ENCODE measurements around the gene MEA1. TPM values are rescaled to one million over a fixed set of nuclear protein-coding genes. Genes with fewer than 3 reads are reported as not detected.

Gene MEA1
- total and polyA plus RNA-seq, 9 donors: 48.2 to 95.1 (median 63.2) TPM

GRCh38 chr6:42968783-42969182 is 45.0 kb downstream of the MEA1 start:
- H3K4me1 ChIP-seq (ENCODE audit: insufficient read depth): no peaks in the 10 kb centered on the region
- H3K9me3 ChIP-seq: no peaks in the 10 kb centered on the region
- intact Hi-C loops (cut with DNase I): loop anchor here in 1 of 4 donors (10.0 kb wide), 1 partner anchor 54 kb away; the partner anchor contains the start of gene PTCRA
- H3K36me3 ChIP-seq: peaks cover 3% of the 10 kb centered on the region
- no peak for DNase-seq
- H3K4me3 ChIP-seq: no peak overlapping the region
- WGBS, 3 donors: 67 to 92% (median 75%) methylated on average over 4 of the region's 4 CpGs
- no peaks in the 10 kb centered on the region for H3K27me3 ChIP-seq
- TF ChIP-seq EP300 (IDR thresholded peaks at IDR 0.05) (no peak), POLR2A (IDR thresholded peaks at IDR 0.05) (no peak)
- no peak overlapping the region for H3K27ac ChIP-seq

GRCh38 chr6:42968126-42968701 is 45.5 kb downstream of the MEA1 start:
- intact Hi-C loops (cut with DNase I): loop anchor here in 1 of 4 donors (10.0 kb wide), 1 partner anchor 53 kb away; the partner anchor contains the start of gene PTCRA
- Histone ChIP-seq H3K27ac (no peak overlapping the region), H3K36me3 (peaks cover 3% of the 10 kb centered on the region), H3K9me3 (no peaks in the 10 kb centered on the region), H3K4me1 (ENCODE audit: insufficient read depth) (no peaks in the 10 kb centered on the region), H3K4me3 (no peak overlapping the region), H3K27me3 (no peaks in the 10 kb centered on the region)
- DNase-seq: no peak
- WGBS, 3 donors: 86 to 94% (median 92%) methylated on average over 12 of the region's 12 CpGs
- TF ChIP-seq POLR2A (IDR thresholded peaks at IDR 0.05) (no peak), EP300 (IDR thresholded peaks at IDR 0.05) (no peak), CTCF (IDR thresholded peaks at IDR 0.05) (no peak)

GRCh38 chr6:42967228-42967627 is 46.5 kb downstream of the MEA1 start:
- Histone ChIP-seq H3K36me3 (peaks cover 3% of the 10 kb centered on the region), H3K27me3 (no peaks in the 10 kb centered on the region), H3K4me1 (ENCODE audit: insufficient read depth) (no peaks in the 10 kb centered on the region), H3K27ac (no peak overlapping the region), H3K4me3 (no peak overlapping the region), H3K9me3 (no peaks in the 10 kb centered on the region)
- no peak for TF ChIP-seq CTCF (IDR thresholded peaks at IDR 0.05)
- TF ChIP-seq POLR2A (IDR thresholded peaks at IDR 0.05): no peak
- TF ChIP-seq EP300 (IDR thresholded peaks at IDR 0.05): no peak
- WGBS, 3 donors: 91 to 95% (median 93%) methylated on average over 11 of the region's 11 CpGs
- intact Hi-C loops (cut with DNase I): loop anchor here in 1 of 4 donors (10.0 kb wide), 1 partner anchor 52 kb away; the partner anchor contains the start of gene PTCRA
- DNase-seq: no peak

- Histone ChIP-seq H3K4me3 (no peak overlapping the region), H3K36me3 (peaks cover 3% of the 10 kb centered on the region), H3K27ac (no peak overlapping the region), H3K9me3 (no peaks in the 10 kb centered on the region), H3K4me1 (ENCODE audit: insufficient read depth) (no peaks in the 10 kb centered on the region), H3K27me3 (no peaks in the 10 kb centered on the region)
- 70 to 81% (median 73%) methylated on average over 7 of the region's 7 CpGs for WGBS, 3 donors
- intact Hi-C loops (cut with DNase I): loop anchor here in 1 of 4 donors (10.0 kb wide), 1 partner anchor 52 kb away; the partner anchor contains the start of gene PTCRA
- no peak for DNase-seq
- no peak for TF ChIP-seq POLR2A (IDR thresholded peaks at IDR 0.05)
- TF ChIP-seq EP300 (IDR thresholded peaks at IDR 0.05): no peak
- no peak for TF ChIP-seq CTCF (IDR thresholded peaks at IDR 0.05)
Observed at GRCh38 chr6:42966571-42966970, 47.2 kb downstream of the MEA1 start.
